HG02588 (cell line): ENCODE data around the gene SREBF1.

Source experiments
- ATAC-seq: cut with Tn5 transposase; IDR thresholded peaks from one replicate; pipeline ENCODE4 v1.9.1; 2021; ENCODE audit warnings: mild to moderate bottlenecking, moderate library complexity; ENCODE audit not compliant: unreplicated experiment

The SREBF1 gene

DNA sequence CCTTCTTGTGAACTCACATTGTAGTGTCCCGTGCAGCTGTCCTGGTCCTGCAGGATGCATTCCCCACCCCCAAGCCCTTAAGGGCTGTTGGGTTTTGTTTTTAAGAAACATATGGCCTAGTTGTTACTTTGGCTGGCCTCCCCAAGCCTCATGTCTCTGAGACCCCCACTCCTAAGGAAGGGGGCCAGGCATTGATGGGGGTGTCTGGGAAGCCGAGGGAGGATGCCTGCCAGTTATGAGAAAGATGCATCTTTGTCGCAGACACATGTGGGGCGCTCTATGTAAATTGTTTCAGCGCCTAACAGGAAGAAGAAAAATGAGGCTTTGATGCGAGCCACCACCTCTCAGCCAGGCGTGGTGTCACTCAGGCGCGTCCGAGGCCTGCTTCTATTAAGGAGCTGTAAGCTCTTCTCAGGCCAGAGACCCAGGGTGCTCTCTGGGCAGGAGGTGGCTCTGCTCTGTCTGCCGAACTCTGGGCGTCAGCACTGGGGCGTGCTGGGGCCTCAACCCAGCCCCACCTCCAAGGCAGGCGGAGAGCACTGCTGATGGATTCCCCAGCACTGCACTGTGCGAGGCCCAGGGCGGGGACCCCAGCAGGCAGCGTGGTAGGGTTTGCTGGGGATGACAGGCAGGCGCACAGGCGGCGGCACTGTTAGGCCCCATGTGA, 70.6 kb downstream of the SREBF1 start:
- no peak for ATAC-seq

DNA sequence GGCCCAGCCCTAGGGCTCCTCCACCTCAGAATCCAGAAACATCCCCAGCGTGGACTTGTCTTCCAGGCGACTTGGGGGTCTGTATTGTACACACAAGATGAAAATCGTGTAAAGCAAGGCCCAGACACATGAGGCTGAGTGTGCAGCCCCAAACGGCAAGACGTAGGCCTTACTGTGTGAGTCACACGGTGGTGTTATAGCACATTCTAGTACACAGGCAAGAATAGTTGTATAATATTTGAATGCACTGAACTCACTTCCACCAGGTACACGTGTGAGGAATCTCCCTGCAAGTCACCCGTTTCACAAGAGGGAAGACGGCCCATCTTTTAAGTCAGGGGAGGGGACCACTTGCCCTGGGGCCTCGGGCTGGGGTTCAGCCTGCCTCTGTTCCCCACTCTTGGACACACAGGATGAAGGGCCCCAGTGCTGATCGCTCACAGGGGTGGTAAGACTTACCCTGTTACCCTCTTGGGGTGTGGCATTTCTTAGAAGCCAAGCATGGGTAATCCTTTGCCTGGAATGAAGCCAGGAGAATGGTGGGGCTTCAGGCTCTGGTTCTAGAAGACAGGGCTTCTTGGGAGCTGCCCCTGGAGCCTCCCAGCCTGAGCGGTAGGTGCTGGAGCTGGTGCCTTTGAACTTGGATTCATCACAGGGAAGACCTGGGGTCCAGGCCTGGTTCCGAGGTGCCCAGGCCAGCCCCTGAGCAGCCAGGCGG, 71.3 kb downstream of the SREBF1 start:
- no peak for ATAC-seq

DNA sequence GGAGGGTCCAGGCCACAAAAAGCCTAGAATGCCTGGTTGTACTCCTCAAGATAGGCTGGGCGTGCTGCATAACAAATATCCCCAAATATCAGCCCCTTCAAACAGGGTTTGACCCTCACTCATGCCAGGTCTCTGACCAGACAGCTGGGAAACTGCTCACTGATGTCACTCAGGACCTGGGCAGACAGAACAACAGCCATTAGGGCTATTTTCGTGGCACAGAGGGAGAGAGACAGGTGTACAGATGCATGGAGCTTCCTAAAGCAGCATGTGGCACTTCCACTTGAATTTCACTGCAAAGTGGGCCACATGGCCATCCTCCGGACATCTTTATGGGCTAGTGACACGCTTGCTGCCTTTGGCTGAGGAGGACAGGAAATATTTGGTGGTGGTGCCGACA, 73.1 kb downstream of the SREBF1 start:
- ATAC-seq = no peak

DNA sequence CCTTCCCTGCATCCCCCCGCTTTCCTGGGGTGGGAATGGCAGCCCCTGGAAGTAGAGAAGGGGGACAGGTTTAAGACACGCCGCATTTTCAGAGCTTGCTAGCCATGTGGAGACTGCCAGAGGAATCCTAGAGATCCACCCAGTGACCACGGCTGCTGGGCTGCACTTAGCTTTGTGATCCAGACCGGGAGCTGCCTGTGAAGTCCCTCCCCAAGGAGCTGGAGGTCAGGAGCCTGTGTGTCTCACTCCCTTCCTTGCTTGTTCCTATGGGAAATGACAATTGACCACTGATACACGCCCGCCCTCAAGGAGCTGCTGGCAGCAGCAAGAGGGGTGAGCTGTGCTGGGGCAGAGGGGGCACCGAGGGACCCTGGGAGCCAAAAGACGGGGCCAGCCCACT, 73.7 kb downstream of the SREBF1 start:
- ATAC-seq = no peak

DNA sequence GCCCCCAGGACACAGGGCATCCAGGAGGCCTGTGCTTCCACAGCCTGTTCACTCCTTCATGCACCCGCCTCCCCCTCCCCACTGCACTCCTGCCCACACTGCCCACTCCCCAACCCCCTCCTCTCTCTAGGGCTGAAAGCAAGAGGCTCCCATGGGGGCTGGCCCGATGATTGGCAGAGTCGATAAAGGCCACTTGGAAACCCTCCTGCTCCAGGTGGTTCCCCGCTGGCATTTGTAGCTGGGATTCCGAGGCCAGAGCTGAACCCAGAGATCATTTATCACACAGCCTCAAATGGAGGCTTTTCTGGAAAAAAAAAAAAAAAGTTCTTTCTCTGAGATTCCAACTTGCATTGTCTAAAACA, 74.1 kb downstream of the SREBF1 start:
- ATAC-seq = no peak
